DMS153 treated with DMSO at 0.1 percent for 48 hours (cell line): ENCODE data around the gene TSPAN8.
"Not testable (repeated sequence)": the region's sequence is repeated elsewhere in the genome, so short reads cannot be mapped to it uniquely, and the experiment has no call there.

Experiments used
- DNase-seq: peaks from one replicate; lab custom pipeline; 2025; ENCODE audit not compliant: unreplicated experiment; lab: John Stamatoyannopoulos, UW

The TSPAN8 gene

DNA sequence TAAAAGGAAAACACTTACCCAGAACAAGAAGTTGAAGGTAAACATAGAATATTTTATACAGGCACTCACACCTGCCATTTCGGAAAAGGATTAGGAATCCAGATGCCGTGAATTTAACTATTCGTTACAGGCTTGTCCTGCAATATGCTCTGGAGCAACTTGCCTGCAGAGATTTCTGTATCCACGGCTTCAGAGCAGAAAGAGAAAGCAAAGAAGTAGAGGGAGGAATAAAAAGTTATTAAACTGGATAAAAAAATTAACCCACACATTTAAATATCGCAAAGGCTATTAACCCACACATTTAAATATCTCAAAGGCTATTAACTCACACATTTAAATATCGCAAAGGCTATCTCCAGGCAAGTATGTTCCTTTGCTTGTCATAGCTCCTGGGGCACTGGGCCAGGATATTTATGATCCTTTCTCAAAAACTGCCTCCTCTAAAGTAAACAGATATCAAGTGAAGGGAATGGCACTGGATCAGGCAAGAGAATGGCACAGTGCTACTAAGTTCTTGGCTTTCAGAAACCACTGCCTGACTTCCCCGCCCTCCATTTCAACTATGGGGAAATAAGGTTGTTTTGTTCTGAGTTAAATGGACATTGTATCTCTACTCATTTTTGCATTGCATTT is at the start of gene TSPAN8:
Gene TSPAN8 (minus strand): TSS at position 399 of the 633 bp plus-strand sequence. CDS start 321 bp downstream, at position 78.
- peak; percentile 84 for DNase-seq

DNA sequence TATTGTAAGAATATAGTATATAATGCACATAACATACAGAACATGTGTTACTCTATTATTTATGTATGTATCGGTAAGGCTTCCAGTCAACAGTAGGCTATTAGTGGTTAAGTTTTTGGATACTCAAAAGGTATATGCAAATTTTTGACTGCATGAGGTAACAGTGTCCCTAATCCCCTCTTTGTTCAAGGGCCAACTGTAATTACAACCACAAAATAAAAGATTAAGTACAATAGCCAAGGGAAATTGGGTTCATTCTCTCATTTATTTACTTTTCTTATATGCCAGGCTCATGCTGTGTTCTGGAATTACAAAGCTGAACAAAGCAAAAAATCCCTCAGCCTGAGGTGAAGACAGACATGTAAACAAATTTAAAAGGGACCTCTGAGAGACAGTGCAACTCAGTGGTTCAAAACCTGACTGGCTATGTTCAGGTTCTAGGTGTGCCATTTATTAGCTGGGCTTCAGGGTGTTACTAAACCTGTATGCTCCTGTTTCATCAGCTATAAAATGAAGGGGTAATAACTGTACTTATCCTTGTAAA is 43.4 kb upstream of the TSPAN8 start:
- DNase-seq, result no peak

- DNase-seq, result no peak
These were observed 42.9 kb upstream of the TSPAN8 start for GRCh38 chr12:71200706-71201105.

GRCh38 chr12:71197460-71197859 is 39.7 kb upstream of the TSPAN8 start:
- DNase-seq, result no peak

- DNase-seq, result peak; percentile 90
These were observed 37.6 kb upstream of the TSPAN8 start for GRCh38 chr12:71195338-71195896.

DNA sequence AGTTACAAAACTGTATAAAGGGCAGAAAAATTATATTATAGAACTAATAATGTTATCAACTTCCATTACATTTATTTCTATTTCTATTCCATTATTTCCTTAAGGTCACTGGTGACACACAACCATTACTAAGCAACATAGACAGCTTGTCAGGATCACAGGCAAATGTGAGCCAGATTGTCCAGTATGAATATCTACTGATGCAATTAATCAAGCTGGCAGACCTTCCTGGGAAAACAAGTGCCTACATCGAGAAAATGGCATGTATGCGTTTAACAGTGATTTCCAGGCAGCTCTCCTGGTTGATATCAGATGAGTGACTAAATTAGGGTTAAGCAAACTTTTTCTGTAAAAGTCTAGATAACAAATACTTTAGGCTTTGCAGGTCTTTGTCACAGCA is 36.9 kb upstream of the TSPAN8 start:
- DNase-seq, result peak; percentile 32

GRCh38 chr12:71193041-71193440 is 35.2 kb upstream of the TSPAN8 start:
- DNase-seq, result no peak

DNA sequence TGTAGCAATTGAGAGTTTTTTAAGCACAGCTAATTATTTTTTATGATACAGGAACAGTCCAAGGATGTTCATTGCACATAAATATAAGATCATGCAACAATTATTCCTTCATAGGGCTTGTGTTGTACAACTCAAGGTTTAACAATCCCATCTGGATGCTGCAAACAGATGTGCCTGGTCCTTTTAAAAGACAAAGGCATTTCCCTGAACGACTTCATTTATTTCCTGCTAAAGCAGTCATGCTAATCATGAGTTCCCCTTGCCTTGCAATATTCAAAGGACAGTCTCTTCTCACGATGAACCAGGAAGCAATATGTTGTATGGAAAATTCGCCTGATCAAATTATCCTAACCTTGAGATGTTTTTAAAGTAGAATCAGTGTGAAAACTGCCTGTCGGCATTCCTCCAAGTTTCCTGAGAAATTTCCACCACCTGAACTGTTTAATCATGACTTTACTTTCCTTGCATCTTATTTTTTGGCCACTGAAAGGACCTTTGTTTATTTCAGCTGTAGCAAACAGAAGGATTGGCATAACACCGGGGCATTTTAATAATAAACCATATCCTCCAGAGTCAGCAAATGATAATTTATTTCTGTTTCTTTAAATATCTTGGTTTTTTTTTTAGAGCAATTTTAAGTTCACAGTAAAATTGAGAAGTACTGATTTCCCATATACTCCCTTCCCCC is 33.9 kb upstream of the TSPAN8 start:
- DNase-seq, result no peak

GRCh38 chr12:71190822-71191221 is 33.0 kb upstream of the TSPAN8 start:
- DNase-seq, result no peak

DNA sequence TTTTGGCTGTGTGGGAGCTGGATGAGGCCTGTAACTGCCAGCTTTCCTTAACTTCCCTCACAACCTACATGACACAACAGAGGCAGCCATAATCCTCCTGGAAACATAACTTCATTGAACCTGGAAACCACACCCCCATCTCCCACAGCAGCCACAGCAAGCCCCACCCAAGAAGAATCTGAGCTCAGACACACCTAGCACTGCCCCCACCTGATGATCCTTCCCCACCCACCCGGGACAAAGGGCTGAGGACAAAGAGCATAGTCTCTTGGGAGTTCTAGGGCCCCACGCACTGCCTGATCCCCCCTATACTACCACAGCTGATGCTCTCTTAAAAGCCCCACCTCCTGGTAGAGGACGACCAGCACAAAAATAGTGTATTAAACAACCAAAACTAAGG is 29.6 kb upstream of the TSPAN8 start:
- DNase-seq, result no peak

GRCh38 chr12:71186571-71187288 is 28.9 kb upstream of the TSPAN8 start:
- no peak for DNase-seq

DNA sequence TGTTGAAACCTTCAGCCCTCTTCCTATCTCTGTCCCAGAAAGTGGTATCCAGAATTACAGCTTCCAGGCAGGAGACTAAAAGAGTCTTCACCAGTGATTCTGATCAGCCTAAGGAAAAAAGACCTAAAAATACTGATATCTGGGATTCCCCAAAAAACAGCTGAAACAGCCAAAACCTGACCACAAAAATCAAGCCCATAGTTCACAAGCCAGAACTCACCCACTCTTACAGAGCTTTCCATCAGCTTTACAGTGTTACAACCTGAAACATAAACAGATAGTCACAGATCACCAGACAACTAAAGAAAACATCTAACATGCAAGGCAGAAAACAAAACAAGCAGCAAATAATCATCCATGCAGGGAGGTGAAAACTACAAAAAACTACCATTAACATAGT is 26.0 kb upstream of the TSPAN8 start:
- no peak for DNase-seq

- no peak for DNase-seq
These were observed 25.2 kb upstream of the TSPAN8 start for GRCh38 chr12:71183018-71183417.

DNA sequence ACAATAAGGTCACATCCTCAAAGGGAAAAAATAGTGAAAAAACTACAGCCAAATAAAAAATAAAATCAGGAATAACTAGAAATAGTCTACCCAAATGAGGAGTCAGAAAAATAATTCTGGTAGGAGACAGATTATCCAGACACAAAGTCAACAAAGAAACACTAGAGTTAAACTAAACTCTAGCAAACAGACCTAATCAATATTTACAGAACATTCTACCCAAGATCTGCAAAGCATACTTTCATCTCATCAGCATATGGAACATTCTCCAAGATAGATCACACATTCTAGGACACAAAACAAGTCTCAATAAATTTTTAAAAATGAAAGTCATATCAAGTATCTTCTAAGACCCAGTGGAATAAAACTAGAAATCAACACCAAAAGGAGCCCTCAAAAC is 20.4 kb upstream of the TSPAN8 start:
- no peak for DNase-seq

- DNase-seq, result no peak
These were observed 17.0 kb upstream of the TSPAN8 start for GRCh38 chr12:71174825-71175224.

GRCh38 chr12:71174146-71174545 is 16.3 kb upstream of the TSPAN8 start:
- no peak for DNase-seq

- no peak for DNase-seq
These were observed 12.7 kb upstream of the TSPAN8 start for GRCh38 chr12:71170456-71170855.

DNA sequence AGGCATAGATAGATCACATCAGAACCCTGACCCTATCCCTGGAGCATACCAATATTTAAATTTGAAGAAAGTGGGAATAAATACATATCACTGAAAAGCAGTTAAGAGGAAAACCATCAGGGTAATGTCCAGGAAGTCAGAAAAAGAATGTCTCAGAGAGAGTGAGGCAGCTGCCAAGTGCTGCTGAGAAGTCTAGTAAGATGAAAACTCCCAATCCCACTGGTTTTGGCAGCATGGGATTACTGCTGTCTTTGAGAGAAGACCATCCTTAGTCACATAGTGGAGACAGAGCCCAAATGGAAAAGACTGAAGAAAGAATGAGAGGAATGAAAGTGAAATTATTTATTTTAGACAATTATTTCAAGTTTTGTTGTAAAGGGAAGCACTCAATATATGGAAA is 11.5 kb upstream of the TSPAN8 start:
- DNase-seq, result no peak

GRCh38 chr12:71166862-71167496 is 9.2 kb upstream of the TSPAN8 start:
- no peak for DNase-seq

DNA sequence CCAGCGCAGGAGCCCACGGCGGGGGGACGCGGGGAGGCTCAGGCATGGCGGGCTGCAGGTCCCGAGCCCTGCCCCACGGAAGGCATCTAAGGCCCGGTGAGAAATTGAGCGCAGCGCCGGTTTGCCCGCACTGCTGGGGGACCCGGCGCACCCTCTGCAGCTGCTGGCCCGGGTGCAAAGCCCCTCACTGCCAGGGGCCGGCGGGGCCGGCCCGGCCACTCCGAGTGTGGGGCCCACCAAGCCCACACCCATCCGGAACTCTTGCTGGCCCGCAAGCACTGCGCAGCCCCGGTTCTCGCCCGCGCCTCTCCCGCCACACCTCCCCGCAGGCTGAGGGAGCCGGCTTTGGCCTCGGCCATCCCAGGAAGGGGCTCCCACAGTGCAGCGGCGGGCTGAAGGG is 8.5 kb upstream of the TSPAN8 start:
- no peak for DNase-seq

GRCh38 chr12:71165780-71166179 is 8.0 kb upstream of the TSPAN8 start:
- DNase-seq, result not testable (repeated sequence)
